ENCODE measurements around the gene NGF. TPM values are rescaled to one million over a fixed set of nuclear protein-coding genes. Genes with fewer than 3 reads are reported as not detected.

NGF gene
- total RNA-seq, 1 donor from 2014 or later: not detected

DNA sequence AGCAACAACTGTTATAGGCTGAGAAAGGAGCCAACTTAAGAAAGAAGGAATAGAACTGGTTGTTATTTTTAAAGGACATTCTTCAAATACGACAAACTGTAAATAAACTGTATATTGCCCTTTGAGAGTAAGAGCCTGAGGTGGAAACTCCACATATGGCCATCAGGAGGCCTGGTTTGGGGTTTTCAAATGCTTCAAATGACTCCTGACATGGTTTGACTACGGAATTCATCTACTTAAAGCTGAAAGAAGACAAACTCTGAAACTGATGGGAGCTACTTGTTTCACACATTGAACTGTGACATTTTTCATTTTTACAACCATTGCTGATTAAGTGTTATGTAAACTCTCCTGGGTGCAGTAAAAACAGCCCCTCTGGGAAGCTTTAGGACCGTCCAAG lies 59.8 kb downstream of the NGF start:
- H3K27ac Mint-ChIP-seq: no peak overlapping the region
- peaks cover 4% of the 10 kb centered on the region for H3K27me3 Mint-ChIP-seq (ENCODE audit: insufficient read depth)
- H3K4me1 Mint-ChIP-seq (ENCODE audit: low read depth): no peaks in the 10 kb centered on the region
- H3K9me3 Mint-ChIP-seq: peaks cover 6% of the 10 kb centered on the region
- DNase-seq (ENCODE audit: low spot score): no peak
- no peaks in the 10 kb centered on the region for H3K36me3 Mint-ChIP-seq (ENCODE audit: low read depth)
- no peak overlapping the region for H3K4me3 Mint-ChIP-seq
- intact Hi-C loops (cut with micrococcal nuclease): loop anchor here (10.0 kb wide), 1 partner anchor 317 kb away; no protein-coding TSS in a partner anchor

DNA sequence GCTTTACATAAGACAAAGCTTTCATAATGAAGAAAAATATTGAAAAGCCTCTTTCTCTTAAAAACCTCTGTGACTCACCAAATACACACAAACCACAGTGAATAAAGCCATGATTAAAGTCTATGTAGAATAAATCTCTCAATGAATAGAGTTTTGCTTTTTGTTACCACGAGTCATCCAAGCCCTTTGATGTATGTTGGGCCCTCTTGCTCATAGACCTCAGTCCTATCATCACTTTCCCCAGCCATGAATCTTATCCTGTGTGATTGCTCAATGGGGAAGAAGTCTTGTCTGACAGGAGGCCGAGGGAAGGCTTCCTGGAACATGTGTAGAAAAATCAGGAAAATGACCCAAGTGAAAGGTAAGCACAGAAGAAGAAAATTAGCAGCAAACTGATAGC lies 60.8 kb downstream of the NGF start:
- no peak overlapping the region for H3K4me3 Mint-ChIP-seq
- no peak overlapping the region for H3K27ac Mint-ChIP-seq
- H3K4me1 Mint-ChIP-seq (ENCODE audit: low read depth): no peaks in the 10 kb centered on the region
- H3K36me3 Mint-ChIP-seq (ENCODE audit: low read depth): no peaks in the 10 kb centered on the region
- intact Hi-C loops (cut with micrococcal nuclease): loop anchor here (10.0 kb wide), 1 partner anchor 318 kb away; no protein-coding TSS in a partner anchor
- DNase-seq (ENCODE audit: low spot score): no peak
- H3K27me3 Mint-ChIP-seq (ENCODE audit: insufficient read depth): peaks cover 4% of the 10 kb centered on the region
- peaks cover 6% of the 10 kb centered on the region for H3K9me3 Mint-ChIP-seq

DNA sequence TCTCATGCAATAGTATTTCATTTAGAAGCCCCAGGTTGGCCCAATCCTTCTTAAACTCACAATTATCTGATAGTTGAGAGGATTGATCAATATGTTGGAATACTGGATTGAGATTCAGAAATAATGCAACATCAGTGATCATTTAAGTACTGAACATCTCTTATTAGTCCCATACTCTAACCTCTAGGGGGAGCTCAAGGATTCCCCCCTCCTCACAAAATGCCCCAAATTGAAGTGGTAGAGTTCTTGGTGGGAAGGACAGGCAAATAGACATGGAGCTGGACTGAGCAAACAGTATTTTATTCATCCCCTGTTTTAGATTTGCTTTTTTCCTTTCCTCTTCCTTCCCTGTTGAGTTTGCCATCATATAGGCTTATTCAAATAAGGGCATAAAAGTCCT lies 62.8 kb downstream of the NGF start:
- Mint-ChIP-seq H3K27ac (no peak overlapping the region), H3K4me3 (no peak overlapping the region), H3K36me3 (ENCODE audit: low read depth) (no peaks in the 10 kb centered on the region), H3K9me3 (peaks cover 6% of the 10 kb centered on the region), H3K4me1 (ENCODE audit: low read depth) (no peaks in the 10 kb centered on the region), H3K27me3 (ENCODE audit: insufficient read depth) (peaks cover 4% of the 10 kb centered on the region)
- intact Hi-C loops (cut with micrococcal nuclease): loop anchor here (10.0 kb wide), 1 partner anchor 320 kb away; no protein-coding TSS in a partner anchor
- no peak for DNase-seq (ENCODE audit: low spot score)

DNA sequence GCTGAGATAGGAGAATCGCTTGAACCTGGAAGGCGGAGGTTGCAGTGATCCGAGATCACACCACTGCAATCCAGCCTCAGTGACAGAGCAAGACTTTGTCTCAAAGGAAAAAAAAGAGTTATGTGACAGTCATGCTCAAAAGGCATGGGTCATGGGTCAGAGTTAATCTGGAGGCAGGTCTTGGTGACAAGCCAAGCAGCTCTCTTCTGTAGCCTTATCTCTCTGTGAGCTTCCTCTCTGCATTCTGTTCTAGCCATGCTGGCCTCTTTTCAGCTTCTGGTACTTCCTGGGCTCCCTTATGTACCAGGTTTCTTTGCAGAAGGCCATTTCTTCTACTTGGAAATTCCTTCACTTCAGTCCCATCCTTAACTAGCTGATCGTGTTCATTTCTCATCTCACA lies 63.6 kb downstream of the NGF start:
- Mint-ChIP-seq H3K27ac (no peak overlapping the region), H3K36me3 (ENCODE audit: low read depth) (no peaks in the 10 kb centered on the region), H3K4me1 (ENCODE audit: low read depth) (no peaks in the 10 kb centered on the region), H3K27me3 (ENCODE audit: insufficient read depth) (peaks cover 4% of the 10 kb centered on the region), H3K4me3 (no peak overlapping the region), H3K9me3 (peaks cover 6% of the 10 kb centered on the region)
- intact Hi-C loops (cut with micrococcal nuclease): loop anchor here (10.0 kb wide), 1 partner anchor 320 kb away; no protein-coding TSS in a partner anchor
- DNase-seq (ENCODE audit: low spot score): no peak

DNA sequence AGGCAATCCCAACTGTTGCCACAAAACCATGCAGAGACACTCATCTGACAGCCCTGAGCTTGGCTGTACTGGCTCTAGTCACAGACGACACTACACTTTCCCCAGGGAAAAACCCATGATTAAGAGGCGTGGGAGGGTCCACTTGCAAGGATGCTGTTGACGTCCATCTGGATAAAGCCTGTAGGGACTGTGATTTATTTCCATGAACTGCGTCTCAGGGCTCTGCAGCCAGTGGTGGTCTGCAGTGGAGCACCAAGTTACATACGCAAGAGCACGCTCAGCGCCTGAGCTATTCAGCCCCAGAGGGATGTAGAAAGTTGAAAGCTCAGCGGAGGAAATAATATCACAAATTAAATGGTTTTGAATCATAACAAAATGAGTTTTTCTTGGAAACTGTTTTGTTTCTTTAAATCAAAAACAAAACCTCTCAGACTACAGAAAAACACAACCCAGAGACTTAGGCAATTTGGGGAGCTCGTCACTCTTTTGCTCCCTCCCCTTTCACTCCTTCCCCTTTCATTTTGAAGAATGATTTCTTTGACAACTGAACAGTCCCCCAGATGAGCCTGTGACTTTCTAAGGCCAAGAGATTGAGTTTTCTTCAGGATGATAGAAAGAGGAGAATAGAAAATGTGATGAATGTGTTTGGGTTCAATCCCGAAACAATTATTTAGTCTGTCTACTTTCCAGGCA lies 71.2 kb downstream of the NGF start:
- no peak overlapping the region for H3K4me3 Mint-ChIP-seq
- no peaks in the 10 kb centered on the region for H3K4me1 Mint-ChIP-seq (ENCODE audit: low read depth)
- no peaks in the 10 kb centered on the region for H3K9me3 Mint-ChIP-seq
- H3K27ac Mint-ChIP-seq: no peak overlapping the region
- intact Hi-C loops (cut with micrococcal nuclease): no loop called here
- no peak for DNase-seq (ENCODE audit: low spot score)
- peaks cover 6% of the 10 kb centered on the region for H3K27me3 Mint-ChIP-seq (ENCODE audit: insufficient read depth)
- H3K36me3 Mint-ChIP-seq (ENCODE audit: low read depth): no peaks in the 10 kb centered on the region

DNA sequence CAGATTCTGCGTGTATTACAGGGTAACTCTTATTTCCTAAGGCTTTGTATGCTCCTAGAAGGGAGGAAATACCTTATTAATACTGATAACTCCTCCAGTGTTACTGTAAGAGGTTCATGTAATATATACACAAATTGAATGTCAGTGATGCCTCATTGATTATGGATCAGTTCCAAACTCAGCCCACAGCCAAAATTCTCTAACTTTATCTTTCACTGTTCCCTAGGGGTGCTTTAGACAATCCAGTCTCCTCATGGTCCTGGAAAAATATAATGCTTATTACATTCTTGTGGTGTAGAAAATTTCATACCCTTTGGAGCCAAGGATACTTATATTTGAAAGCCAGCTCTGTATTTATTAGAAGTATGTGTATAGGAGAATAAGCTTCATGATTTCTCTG lies 73.0 kb downstream of the NGF start:
- Mint-ChIP-seq H3K9me3 (no peaks in the 10 kb centered on the region), H3K4me1 (ENCODE audit: low read depth) (no peaks in the 10 kb centered on the region), H3K36me3 (ENCODE audit: low read depth) (no peaks in the 10 kb centered on the region), H3K27ac (no peak overlapping the region), H3K27me3 (ENCODE audit: insufficient read depth) (peaks cover 6% of the 10 kb centered on the region), H3K4me3 (no peak overlapping the region)
- no peak for DNase-seq (ENCODE audit: low spot score)
- intact Hi-C loops (cut with micrococcal nuclease): no loop called here

DNA sequence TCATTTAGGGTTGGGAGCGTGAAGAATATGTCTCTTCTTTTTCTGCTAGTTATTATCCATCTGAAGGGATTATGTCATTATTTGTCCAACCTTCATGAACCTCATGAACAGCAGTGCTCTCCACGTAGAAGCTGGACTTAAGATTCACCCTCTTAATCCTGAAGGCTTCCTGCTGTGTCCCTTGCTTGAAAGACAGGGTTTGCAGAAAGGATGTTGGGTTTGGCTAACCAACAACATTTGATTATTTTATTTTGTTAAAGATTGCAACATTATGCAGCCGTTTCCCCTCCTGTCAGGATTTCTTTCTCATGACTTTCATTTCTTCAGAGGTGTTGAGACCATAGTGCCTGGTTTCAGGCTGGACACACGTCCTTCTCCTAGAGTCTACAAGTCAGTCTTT lies 75.2 kb downstream of the NGF start:
- no peak overlapping the region for H3K4me3 Mint-ChIP-seq
- DNase-seq (ENCODE audit: low spot score): no peak
- no peaks in the 10 kb centered on the region for H3K4me1 Mint-ChIP-seq (ENCODE audit: low read depth)
- H3K9me3 Mint-ChIP-seq: peaks cover 11% of the 10 kb centered on the region
- H3K27me3 Mint-ChIP-seq (ENCODE audit: insufficient read depth): peaks cover 4% of the 10 kb centered on the region
- H3K36me3 Mint-ChIP-seq (ENCODE audit: low read depth): no peaks in the 10 kb centered on the region
- intact Hi-C loops (cut with micrococcal nuclease): no loop called here
- H3K27ac Mint-ChIP-seq: no peak overlapping the region

DNA sequence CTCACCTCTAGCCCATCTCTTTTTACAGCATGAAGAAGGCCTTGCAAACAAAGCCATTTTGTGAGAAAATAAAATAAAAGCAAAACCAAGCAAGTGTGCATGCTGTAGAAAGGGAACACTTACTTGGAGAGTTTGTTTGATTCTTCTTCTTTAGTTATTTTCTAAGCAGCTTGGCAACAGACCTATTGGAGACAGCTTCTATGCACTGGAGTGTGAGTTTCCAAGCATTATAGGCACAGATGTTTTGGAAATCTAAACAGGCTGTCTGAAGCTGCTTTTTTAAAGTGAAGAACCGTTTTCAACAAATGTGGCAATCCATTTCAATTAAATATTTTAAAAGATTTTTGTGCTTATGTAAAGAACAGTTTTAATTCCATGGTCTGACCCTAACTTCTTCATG lies 76.6 kb downstream of the NGF start:
- Mint-ChIP-seq H3K9me3 (peaks cover 11% of the 10 kb centered on the region), H3K4me3 (no peak overlapping the region), H3K27ac (no peak overlapping the region), H3K27me3 (ENCODE audit: insufficient read depth) (peaks cover 4% of the 10 kb centered on the region), H3K4me1 (ENCODE audit: low read depth) (no peaks in the 10 kb centered on the region), H3K36me3 (ENCODE audit: low read depth) (no peaks in the 10 kb centered on the region)
- intact Hi-C loops (cut with micrococcal nuclease): no loop called here
- DNase-seq (ENCODE audit: low spot score): no peak

DNA sequence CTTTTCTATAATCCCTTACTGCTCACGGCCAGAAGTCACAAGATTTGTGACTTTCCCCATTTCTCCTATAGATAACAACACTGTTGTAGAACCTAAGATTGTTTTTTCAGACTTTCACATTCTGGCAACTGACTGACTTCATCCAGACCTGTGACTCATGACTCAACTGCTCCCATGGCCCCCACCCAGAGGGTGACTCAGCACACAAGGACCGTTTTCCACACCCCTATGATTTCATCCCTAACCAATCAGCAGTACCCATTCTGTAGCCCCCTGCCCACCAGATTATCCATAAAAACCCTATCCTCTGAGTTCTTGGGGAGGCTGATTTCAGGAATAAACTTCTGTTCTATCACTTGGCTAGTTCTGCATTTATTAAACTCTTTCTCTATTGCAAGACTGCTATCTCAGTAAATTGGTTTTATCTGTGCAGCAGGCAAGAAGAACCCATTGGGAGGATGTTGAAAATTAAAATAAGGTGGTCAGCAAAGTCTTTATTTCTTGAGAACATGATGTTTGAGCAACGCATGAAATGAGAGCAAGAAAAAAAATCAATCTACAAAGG lies 79.7 kb downstream of the NGF start:
- intact Hi-C loops (cut with micrococcal nuclease): no loop called here
- no peak for DNase-seq (ENCODE audit: low spot score)
- H3K27ac Mint-ChIP-seq: no peak overlapping the region
- H3K9me3 Mint-ChIP-seq: peaks cover 11% of the 10 kb centered on the region
- H3K4me1 Mint-ChIP-seq (ENCODE audit: low read depth): no peaks in the 10 kb centered on the region
- peaks cover 3% of the 10 kb centered on the region for H3K27me3 Mint-ChIP-seq (ENCODE audit: insufficient read depth)
- no peak overlapping the region for H3K4me3 Mint-ChIP-seq
- H3K36me3 Mint-ChIP-seq (ENCODE audit: low read depth): no peaks in the 10 kb centered on the region

DNA sequence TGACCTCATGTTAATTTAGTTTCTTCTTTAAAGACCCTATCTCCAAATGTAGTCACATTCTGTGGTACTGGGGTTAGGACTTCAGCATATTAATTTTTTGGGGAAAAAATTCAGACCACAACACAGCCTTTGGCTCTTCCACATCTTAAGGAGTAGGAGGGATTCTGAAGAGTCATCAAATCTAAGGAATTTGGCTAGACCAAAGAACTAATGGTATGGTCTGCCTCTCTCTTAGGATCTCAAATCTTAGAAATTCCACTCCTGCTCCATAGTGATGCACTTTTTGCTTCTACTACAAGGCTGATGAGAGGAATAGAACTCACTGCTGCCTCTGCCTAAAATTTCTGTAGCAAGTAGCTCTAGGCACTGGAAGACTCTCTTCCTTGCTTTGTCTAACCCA lies 80.5 kb downstream of the NGF start:
- Mint-ChIP-seq H3K4me1 (ENCODE audit: low read depth) (no peaks in the 10 kb centered on the region), H3K36me3 (ENCODE audit: low read depth) (no peaks in the 10 kb centered on the region), H3K27ac (no peak overlapping the region), H3K9me3 (peaks cover 11% of the 10 kb centered on the region), H3K27me3 (ENCODE audit: insufficient read depth) (peaks cover 3% of the 10 kb centered on the region), H3K4me3 (no peak overlapping the region)
- intact Hi-C loops (cut with micrococcal nuclease): no loop called here
- DNase-seq (ENCODE audit: low spot score): no peak

DNA sequence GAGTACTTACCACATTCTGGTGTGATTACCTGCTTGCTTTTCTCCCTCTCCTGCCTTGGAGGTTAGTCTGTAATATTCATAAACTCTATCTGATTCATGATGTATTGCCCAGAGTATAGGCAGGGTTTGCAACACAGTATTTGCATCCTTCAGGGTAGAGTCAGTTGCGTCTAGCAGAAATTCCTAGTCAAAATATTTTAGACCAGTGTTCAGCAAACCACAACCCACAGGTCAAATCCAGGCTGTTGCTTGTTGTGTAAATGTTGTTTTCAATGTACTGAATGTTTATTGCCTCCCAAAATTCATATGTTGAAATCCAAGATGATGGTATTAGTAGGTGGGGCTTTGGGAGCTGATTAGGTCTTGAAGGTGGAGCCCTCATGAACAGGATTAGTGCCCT lies 82.9 kb downstream of the NGF start:
- no peaks in the 10 kb centered on the region for H3K36me3 Mint-ChIP-seq (ENCODE audit: low read depth)
- no peak overlapping the region for H3K27ac Mint-ChIP-seq
- peaks cover 3% of the 10 kb centered on the region for H3K27me3 Mint-ChIP-seq (ENCODE audit: insufficient read depth)
- H3K9me3 Mint-ChIP-seq: peaks cover 11% of the 10 kb centered on the region
- no peak for DNase-seq (ENCODE audit: low spot score)
- intact Hi-C loops (cut with micrococcal nuclease): no loop called here
- H3K4me3 Mint-ChIP-seq: no peak overlapping the region
- no peaks in the 10 kb centered on the region for H3K4me1 Mint-ChIP-seq (ENCODE audit: low read depth)

DNA sequence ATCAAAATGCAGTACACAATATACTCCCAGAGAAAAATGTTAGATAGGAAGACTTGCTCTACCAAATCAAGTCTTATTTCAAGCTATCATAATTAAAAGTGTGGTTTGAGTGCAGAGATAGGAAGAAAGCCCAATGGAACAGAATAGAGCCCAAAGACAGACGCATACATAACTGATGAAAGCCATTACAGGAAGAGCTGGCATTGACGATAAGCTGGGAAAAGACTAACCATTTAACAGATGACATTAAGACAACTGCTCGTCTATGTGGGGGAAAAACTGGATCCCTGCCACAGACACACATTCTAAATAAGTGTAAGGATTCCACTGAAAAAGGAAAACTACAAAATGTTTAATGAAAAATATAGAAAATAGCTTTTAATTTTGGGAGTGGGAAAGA lies 85.5 kb downstream of the NGF start:
- Mint-ChIP-seq H3K27ac (no peak overlapping the region), H3K27me3 (ENCODE audit: insufficient read depth) (peaks cover 8% of the 10 kb centered on the region), H3K4me1 (ENCODE audit: low read depth) (no peaks in the 10 kb centered on the region), H3K36me3 (ENCODE audit: low read depth) (no peaks in the 10 kb centered on the region), H3K9me3 (no peaks in the 10 kb centered on the region), H3K4me3 (no peak overlapping the region)
- DNase-seq (ENCODE audit: low spot score): no peak
- intact Hi-C loops (cut with micrococcal nuclease): no loop called here

DNA sequence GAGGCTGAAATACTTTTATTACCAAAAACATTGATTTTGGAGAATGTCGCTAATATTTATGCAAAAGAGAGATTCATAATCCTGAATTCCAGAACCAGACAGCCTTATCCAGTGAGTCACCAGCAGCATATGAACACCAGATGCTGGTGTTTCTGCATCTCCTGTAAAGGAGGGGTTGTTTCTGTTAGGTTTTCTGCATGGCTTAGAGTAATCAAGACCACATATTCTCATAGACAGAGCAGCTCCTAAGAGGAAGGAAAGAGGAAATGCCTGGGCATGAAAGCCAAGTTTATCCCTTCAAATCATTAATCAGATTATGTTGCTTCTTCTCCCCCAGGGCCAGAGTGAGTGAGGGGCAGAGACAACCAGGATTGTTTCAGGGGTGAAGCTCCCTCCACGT lies 86.2 kb downstream of the NGF start:
- Mint-ChIP-seq H3K27ac (no peak overlapping the region), H3K9me3 (no peaks in the 10 kb centered on the region), H3K36me3 (ENCODE audit: low read depth) (no peaks in the 10 kb centered on the region), H3K4me3 (no peak overlapping the region), H3K4me1 (ENCODE audit: low read depth) (no peaks in the 10 kb centered on the region), H3K27me3 (ENCODE audit: insufficient read depth) (peaks cover 10% of the 10 kb centered on the region)
- no peak for DNase-seq (ENCODE audit: low spot score)
- intact Hi-C loops (cut with micrococcal nuclease): no loop called here

All from activated T-helper 1 cell treated with anti-CD3 and anti-CD28 coated beads, Interleukin-12 subunit alpha, Interleukin-12 subunit beta, Interleukin-2, Interleukin-4 antibody, amounts not matched to agents 30 ng/mL and 10 ng/mL and 1 ng/mL, durations not matched to agents 14 hours and 24 hours and 36 hours (primary cell).